NCI-H146 treated with DMSO at 0.1 percent for 48 hours (cell line): ENCODE data around the gene ANKRD12.

Experiments
- DNase-seq: peaks from one replicate; lab custom pipeline; 2025; ENCODE audit not compliant: unreplicated experiment; lab: John Stamatoyannopoulos, UW

Gene ANKRD12

GRCh38 chr18:9285604-9286003 lies 149.0 kb downstream of the ANKRD12 start:
- DNase-seq: no peak

- DNase-seq: no peak
Measured at GRCh38 chr18:9287036-9287435, 150.5 kb downstream of the ANKRD12 start.

- no peak for DNase-seq
Measured at GRCh38 chr18:9289698-9290097, 153.1 kb downstream of the ANKRD12 start.

- DNase-seq: no peak
Measured at GRCh38 chr18:9290156-9290555, 153.6 kb downstream of the ANKRD12 start.

GRCh38 chr18:9292047-9292446 lies 155.5 kb downstream of the ANKRD12 start:
- no peak for DNase-seq

- no peak for DNase-seq
Measured at GRCh38 chr18:9293948-9294347, 157.4 kb downstream of the ANKRD12 start.

GRCh38 chr18:9296233-9297006 lies 159.8 kb downstream of the ANKRD12 start:
- no peak for DNase-seq

GRCh38 chr18:9297007-9297393 lies 160.4 kb downstream of the ANKRD12 start:
- no peak for DNase-seq

GRCh38 chr18:9304388-9305070 lies 167.9 kb downstream of the ANKRD12 start:
- DNase-seq: no peak

GRCh38 chr18:9319333-9319732 lies 182.8 kb downstream of the ANKRD12 start:
- DNase-seq: no peak

- DNase-seq: no peak
Measured at GRCh38 chr18:9321017-9321452, 184.5 kb downstream of the ANKRD12 start.

GRCh38 chr18:9321736-9322135 lies 185.2 kb downstream of the ANKRD12 start:
- DNase-seq: no peak

- no peak for DNase-seq
Measured at GRCh38 chr18:9322744-9323143, 186.2 kb downstream of the ANKRD12 start.

GRCh38 chr18:9323750-9324445 lies 187.3 kb downstream of the ANKRD12 start:
- no peak for DNase-seq

GRCh38 chr18:9325716-9326115 lies 189.1 kb downstream of the ANKRD12 start:
- no peak for DNase-seq

- no peak for DNase-seq
Measured at GRCh38 chr18:9328776-9329175, 192.2 kb downstream of the ANKRD12 start.

GRCh38 chr18:9329471-9329870 lies 192.9 kb downstream of the ANKRD12 start:
- DNase-seq: no peak

- DNase-seq: no peak
Measured at GRCh38 chr18:9330419-9330818, 193.8 kb downstream of the ANKRD12 start.

GRCh38 chr18:9333441-9334328 lies 197.1 kb downstream of the ANKRD12 start:
- DNase-seq: no peak

- peak; percentile 94 for DNase-seq
Measured at GRCh38 chr18:9334329-9334972, 197.9 kb downstream of the ANKRD12 start, which contains the start of gene TWSG1. TWSG1 (plus strand) TSS chr18:9334773; CDS start chr18:9337230, 2,457 bp downstream.
